ENCODE results near the gene KIFC1. TPM values are rescaled to one million over a fixed set of nuclear protein-coding genes. Genes with fewer than 3 reads are reported as not detected.
A peak's percentile ranks its signal among the peaks of the same experiment; 100 is the strongest.
"Not testable (repeated sequence)": the region's sequence is repeated elsewhere in the genome, so short reads cannot be mapped to it uniquely, and the experiment has no call there.

The KIFC1 gene
- total and polyA plus RNA-seq, 2 donors (not counting 1 experiment from before 2014, with no cell fraction given), result 0.79 to 1.0 TPM

DNA sequence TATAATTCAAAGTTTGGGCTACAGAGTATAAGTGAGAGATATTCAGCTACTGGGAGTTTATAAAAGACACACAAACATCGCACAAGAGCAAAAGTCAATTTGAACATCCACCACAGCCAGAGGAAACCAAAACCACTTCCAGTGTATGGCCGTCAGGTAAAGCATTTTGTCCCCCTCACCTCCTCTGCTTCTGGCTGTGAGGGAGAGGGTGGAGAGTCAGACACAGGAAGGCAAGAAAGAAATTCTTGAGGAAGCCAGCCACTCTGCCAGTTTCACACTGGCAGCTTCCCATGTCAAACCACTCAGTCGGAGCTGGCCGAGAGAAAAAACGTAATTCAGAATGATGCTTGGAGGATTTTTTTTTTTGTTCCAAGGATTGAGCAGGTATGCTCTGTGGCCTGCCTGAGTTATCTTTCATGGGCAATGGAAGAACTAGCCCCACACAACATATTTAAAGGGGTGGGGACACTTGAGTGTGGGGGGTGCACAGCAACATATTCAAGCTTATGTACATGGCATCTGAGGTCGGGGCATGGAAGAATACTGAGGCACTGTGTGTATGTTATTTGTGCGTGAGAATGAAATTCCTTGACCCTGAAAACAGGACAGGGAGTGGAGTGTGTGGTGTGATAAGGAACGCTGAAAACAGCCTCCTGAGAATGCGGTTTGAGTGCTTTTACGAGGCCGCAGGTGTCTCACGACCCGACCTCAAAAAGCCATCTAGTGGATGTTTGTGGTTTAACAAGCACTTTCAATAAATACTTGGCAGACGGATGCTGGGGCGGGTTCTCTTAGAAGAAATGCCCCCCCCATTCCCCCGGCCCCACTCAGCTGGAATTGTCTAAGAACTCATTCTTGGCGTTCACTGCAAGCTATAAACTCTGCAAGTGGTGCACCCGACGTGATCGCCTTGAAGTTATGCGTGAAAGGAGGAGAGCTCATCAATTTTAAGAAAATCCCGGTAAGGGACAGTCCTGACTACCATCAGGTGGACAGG lies 46.6 kb upstream of the KIFC1 start:
- Histone ChIP-seq H3K27ac (ENCODE audit: low read length in 2 of 2) (peak overlapping the region; percentile 92 to 93), H3K27me3 (replicated peaks in 1 of 4; ENCODE audit: control extremely low read depth in 1 of 4, control insufficient read depth in 3 of 4, insufficient read depth in 4 of 4, low read length in 3 of 4) (no peaks in the 10 kb centered on the region), H3K79me2 (ENCODE audit: control insufficient read depth, insufficient read depth, low read length) (peaks cover 6% of the 10 kb centered on the region), H3K4me1 (ENCODE audit: control insufficient read depth in 2 of 2, insufficient read depth in 2 of 2, low read length in 2 of 2) (peaks cover 40 to 50% of the 10 kb centered on the region in 2 donors), H3K4me3 (ENCODE audit: control extremely low read depth in 1 of 5, extremely low read depth in 1 of 5, insufficient read depth in 1 of 5, low read depth in 2 of 5, low read length in 4 of 5) (peak overlapping the region in 4 of 5 experiments; percentile 13 to 59 (median 42)), H3K4me2 (replicated peaks; ENCODE audit: low read depth, low read length, poor library complexity, severe bottlenecking) (peak overlapping the region; percentile 73), H2AFZ (ENCODE audit: insufficient read depth, low read depth, low read length, poor library complexity, severe bottlenecking) (no peak overlapping the region), H3K9me3 (ENCODE audit: control extremely low read depth in 1 of 3, control insufficient read depth in 2 of 3, insufficient read depth in 1 of 3, low read length in 2 of 3) (peaks cover 0 to 6% (median 0%) of the 10 kb centered on the region in 3 donors), H4K20me1 (ENCODE audit: control insufficient read depth, insufficient read depth, low read length, poor library complexity, severe bottlenecking) (no peaks in the 10 kb centered on the region), H3K36me3 (replicated peaks in 1 of 2; ENCODE audit: control extremely low read depth in 1 of 2, control insufficient read depth in 1 of 2, extremely low read depth in 1 of 2, insufficient read depth in 2 of 2, low read length in 1 of 2) (no peaks in the 10 kb centered on the region), H3K9ac (ENCODE audit: low read length) (peak overlapping the region; percentile 56)
- CTCF ChIA-PET, result interaction anchor here (0.6 to 4.4 kb wide), 26 partner anchors 9 to 345 kb away, joined by 3 to 50 read pairs (median 4); partner anchors contain the start of genes B3GALT4, KIFC1, PFDN6 and RGL2
- no peaks in the 10 kb centered on the region for H3K9me3 Mint-ChIP-seq (ENCODE audit: insufficient read depth)
- POLR2A ChIA-PET, result interaction anchor here (0.5 to 3.2 kb wide), 14 partner anchors 16 to 373 kb away, joined by 3 to 40 read pairs (median 7); partner anchors contain the start of genes B3GALT4, PFDN6, PHF1 and RGL2
- intact Hi-C loops (cut with micrococcal nuclease), result loop anchor here (1.0 to 2.0 kb wide), 8 partner anchors 22 to 96 kb away; partner anchors contain the start of genes B3GALT4, KIFC1, PFDN6 and TAPBP
- ATAC-seq (ENCODE audit: low read depth) (peak; percentile 31), DNase-seq (peak; percentile 91)
- WGBS (ENCODE audit: insufficient coverage), result 8% methylated on average over 10 of the region's 22 CpGs
- TF ChIP-seq EZH2 (IDR thresholded peaks at IDR 0.05; ENCODE audit: borderline replicate concordance, insufficient read depth, low read depth, low read length, poor library complexity, severe bottlenecking), result no peak
- TF ChIP-seq, protein P1, sequence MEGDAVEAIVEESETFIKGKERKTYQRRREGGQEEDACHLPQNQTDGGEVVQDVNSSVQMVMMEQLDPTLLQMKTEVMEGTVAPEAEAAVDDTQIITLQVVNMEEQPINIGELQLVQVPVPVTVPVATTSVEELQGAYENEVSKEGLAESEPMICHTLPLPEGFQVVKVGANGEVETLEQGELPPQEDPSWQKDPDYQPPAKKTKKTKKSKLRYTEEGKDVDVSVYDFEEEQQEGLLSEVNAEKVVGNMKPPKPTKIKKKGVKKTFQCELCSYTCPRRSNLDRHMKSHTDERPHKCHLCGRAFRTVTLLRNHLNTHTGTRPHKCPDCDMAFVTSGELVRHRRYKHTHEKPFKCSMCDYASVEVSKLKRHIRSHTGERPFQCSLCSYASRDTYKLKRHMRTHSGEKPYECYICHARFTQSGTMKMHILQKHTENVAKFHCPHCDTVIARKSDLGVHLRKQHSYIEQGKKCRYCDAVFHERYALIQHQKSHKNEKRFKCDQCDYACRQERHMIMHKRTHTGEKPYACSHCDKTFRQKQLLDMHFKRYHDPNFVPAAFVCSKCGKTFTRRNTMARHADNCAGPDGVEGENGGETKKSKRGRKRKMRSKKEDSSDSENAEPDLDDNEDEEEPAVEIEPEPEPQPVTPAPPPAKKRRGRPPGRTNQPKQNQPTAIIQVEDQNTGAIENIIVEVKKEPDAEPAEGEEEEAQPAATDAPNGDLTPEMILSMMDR (IDR thresholded peaks at IDR 0.05), result peak; percentile 79
- peaks cover 36% of the 10 kb centered on the region for H3K4me1 Mint-ChIP-seq
- H3K27ac Mint-ChIP-seq, result peak overlapping the region; percentile 94
- H3K27me3 Mint-ChIP-seq, result no peaks in the 10 kb centered on the region
- H3K4me3 Mint-ChIP-seq, result peak overlapping the region; percentile 81

DNA sequence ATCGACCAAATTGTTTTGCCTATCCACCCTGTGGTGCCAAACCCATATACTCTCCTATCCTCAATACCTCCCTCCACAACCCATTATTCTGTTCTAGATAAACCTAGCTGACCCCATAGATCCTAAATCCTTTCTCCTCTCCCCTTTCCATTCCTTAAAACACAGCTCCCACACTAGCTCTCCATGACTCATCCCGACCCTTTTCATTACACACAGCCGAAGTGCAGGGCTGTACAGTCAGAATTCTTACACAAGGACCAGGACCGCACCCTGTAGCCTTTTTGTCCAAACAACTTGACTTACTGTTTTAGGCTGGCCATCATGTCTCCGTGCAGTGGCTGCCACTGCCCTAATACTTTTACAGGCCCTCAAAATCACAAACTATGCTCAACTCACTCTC lies 44.7 kb upstream of the KIFC1 start:
- DNase-seq; H3K27ac ChIP-seq (ENCODE audit: low read length in 2 of 2); H3K27me3 ChIP-seq (replicated peaks in 1 of 4; ENCODE audit: control extremely low read depth in 1 of 4, control insufficient read depth in 3 of 4, insufficient read depth in 4 of 4, low read length in 3 of 4); H3K36me3 ChIP-seq (replicated peaks in 1 of 2; ENCODE audit: control extremely low read depth in 1 of 2, control insufficient read depth in 1 of 2, extremely low read depth in 1 of 2, insufficient read depth in 2 of 2, low read length in 1 of 2); H3K9ac ChIP-seq (ENCODE audit: low read length); H3K4me2 ChIP-seq (replicated peaks; ENCODE audit: low read depth, low read length, poor library complexity, severe bottlenecking); H4K20me1 ChIP-seq (ENCODE audit: control insufficient read depth, insufficient read depth, low read length, poor library complexity, severe bottlenecking); H3K79me2 ChIP-seq (ENCODE audit: control insufficient read depth, insufficient read depth, low read length); H3K9me3 Mint-ChIP-seq (ENCODE audit: insufficient read depth); H3K4me3 Mint-ChIP-seq; H3K9me3 ChIP-seq (ENCODE audit: control extremely low read depth in 1 of 3, control insufficient read depth in 2 of 3, insufficient read depth in 1 of 3, low read length in 2 of 3); H2AFZ ChIP-seq (ENCODE audit: insufficient read depth, low read depth, low read length, poor library complexity, severe bottlenecking); H3K4me3 ChIP-seq (ENCODE audit: control extremely low read depth in 1 of 5, extremely low read depth in 1 of 5, insufficient read depth in 1 of 5, low read depth in 2 of 5, low read length in 4 of 5); H3K27ac Mint-ChIP-seq; ATAC-seq (ENCODE audit: low read depth); intact Hi-C loops (cut with micrococcal nuclease); H3K27me3 Mint-ChIP-seq; POLR2A ChIA-PET: not testable (repeated sequence)
- peaks cover 36 to 40% of the 10 kb centered on the region in 2 donors for H3K4me1 ChIP-seq (ENCODE audit: control insufficient read depth in 2 of 2, insufficient read depth in 2 of 2, low read length in 2 of 2)
- 98% methylated on average over 5 of the region's 5 CpGs for WGBS (ENCODE audit: insufficient coverage)
- CTCF ChIA-PET, result interaction anchor here (4.4 kb wide), 1 partner anchor 46 kb away, joined by 45 read pairs; the partner anchor contains the start of gene RGL2
- H3K4me1 Mint-ChIP-seq, result peaks cover 33% of the 10 kb centered on the region

Measured in B cell (primary cell).